OCI-LY1 (cell line): Measurements from ENCODE around the gene SNX8.

ENCODE experiments used
- EZH2 ChIP-seq: fragments of 200-600 bp; sonication (generic), shearing (Covaris generic); IDR thresholded peaks from 2 replicates; pipeline ENCODE4 v1.8.0; 2017; ENCODE audit warnings: borderline replicate concordance, mixed run types, mild to moderate bottlenecking, antibody characterized with exemption, low read length, moderate library complexity, mixed read lengths
- TF ChIP-seq, protein P1 (sequence below): fragments of 200-600 bp; sonication (generic), shearing (Covaris generic); IDR thresholded peaks from 2 replicates; pipeline ENCODE4 v1.5.1; 2017; ENCODE audit warnings: mild to moderate bottlenecking, antibody characterized with exemption, low read length, moderate library complexity, mixed read lengths

DNA sequence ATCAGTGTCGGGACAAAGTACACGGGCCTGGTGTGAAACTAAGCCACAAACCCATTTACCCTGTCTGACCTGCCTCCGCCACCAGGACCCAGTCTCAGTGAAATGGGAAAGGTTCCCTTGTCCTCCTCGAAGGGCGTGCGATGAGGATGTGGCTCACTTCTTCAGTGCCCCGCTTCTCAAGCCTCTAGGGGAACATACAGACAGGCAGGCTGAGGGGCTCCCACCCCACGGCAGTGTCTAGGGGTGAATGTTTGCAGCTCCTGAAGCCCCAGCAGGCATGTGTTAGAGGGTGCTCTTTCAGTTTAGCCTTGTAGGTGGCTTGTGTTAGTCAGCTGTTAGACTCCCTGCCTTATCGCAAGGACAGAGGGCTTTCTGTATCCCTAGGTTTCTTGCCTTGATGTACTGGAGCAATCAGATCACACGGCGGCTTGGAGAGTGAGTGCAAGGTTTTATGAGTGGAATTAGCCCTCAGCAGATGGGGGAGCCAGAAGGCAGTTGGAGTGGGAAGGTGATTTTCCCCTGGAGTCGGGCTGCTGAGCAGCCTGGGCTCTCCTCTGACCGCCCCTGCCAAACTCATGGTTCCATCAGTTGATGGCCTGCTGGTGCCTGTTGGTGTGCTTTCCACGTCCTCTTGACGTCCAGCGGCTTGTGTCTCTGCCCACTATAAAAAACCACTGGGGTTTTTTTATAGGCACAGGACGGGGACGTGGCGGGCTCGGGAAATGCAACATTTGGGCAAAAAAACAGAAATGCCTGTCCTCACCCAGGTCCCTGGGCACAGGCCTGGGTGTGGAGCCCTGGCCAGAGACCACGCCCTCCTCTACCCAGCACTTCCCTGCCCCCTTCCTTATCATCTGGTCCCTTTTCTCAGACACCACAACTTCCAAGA is 71.5 kb downstream of the SNX8 start:
- TF ChIP-seq, protein P1, sequence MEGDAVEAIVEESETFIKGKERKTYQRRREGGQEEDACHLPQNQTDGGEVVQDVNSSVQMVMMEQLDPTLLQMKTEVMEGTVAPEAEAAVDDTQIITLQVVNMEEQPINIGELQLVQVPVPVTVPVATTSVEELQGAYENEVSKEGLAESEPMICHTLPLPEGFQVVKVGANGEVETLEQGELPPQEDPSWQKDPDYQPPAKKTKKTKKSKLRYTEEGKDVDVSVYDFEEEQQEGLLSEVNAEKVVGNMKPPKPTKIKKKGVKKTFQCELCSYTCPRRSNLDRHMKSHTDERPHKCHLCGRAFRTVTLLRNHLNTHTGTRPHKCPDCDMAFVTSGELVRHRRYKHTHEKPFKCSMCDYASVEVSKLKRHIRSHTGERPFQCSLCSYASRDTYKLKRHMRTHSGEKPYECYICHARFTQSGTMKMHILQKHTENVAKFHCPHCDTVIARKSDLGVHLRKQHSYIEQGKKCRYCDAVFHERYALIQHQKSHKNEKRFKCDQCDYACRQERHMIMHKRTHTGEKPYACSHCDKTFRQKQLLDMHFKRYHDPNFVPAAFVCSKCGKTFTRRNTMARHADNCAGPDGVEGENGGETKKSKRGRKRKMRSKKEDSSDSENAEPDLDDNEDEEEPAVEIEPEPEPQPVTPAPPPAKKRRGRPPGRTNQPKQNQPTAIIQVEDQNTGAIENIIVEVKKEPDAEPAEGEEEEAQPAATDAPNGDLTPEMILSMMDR: no peak
- no peak for TF ChIP-seq EZH2
